AG04449 (cell line): ENCODE measurements around the gene PTMA.

ENCODE experiments used
- CTCF ChIA-PET: fragments of 350-600 bp; formaldehyde crosslinking; extraction: SDS; loops from one replicate; lab custom pipeline; 2021; ENCODE audit warnings: antibody characterized with exemption; lab: Yijun Ruan, JAX
- POLR2A ChIA-PET: fragments of 400-600, 350-600 bp; formaldehyde crosslinking; extraction: SDS; loops from one replicate; lab custom pipeline; 2020; ENCODE audit warnings: antibody characterized with exemption, inconsistent platforms; lab: Yijun Ruan, JAX
- DNase-seq: peaks from one replicate; pipeline ENCODE4 v3.0.0-alpha.2; 2010; ENCODE audit warnings: low read depth, low spot score
- H3K4me3 ChIP-seq: 2 replicates; pipeline ENCODE4 v1.5.1; 2011; ENCODE audit warnings: low read depth, mild to moderate bottlenecking, control low read depth, low read length
- CTCF ChIP-seq: IDR thresholded peaks from one replicate; pipeline ENCODE4 v1.5.1; 2011; ENCODE audit warnings: mild to moderate bottlenecking, moderate library complexity, low read length, control low read depth, inconsistent platforms; ENCODE audit not compliant: insufficient read depth; ENCODE audit errors: missing control alignments

PTMA gene

GRCh38 chr2:231751042-231751815 is 42.9 kb downstream of the PTMA start:
- no peak for DNase-seq
- POLR2A ChIA-PET, result no interaction called here
- TF ChIP-seq CTCF, result no peak
- no peak overlapping the region for H3K4me3 ChIP-seq
- CTCF ChIA-PET, result interaction anchor here (1.0 to 1.2 kb wide), 3 partner anchors 10 to 37 kb away, joined by 3 to 6 read pairs (median 5); no protein-coding TSS in a partner anchor

GRCh38 chr2:231752061-231752460 is 43.7 kb downstream of the PTMA start:
- ChIA-PET CTCF (interaction anchor here (1.1 to 1.2 kb wide), 2 partner anchors 9 to 37 kb away, joined by 3 to 6 read pairs; no protein-coding TSS in a partner anchor), POLR2A (no interaction called here)
- no peak for TF ChIP-seq CTCF

GRCh38 chr2:231761735-231762134 is 53.4 kb downstream of the PTMA start:
- TF ChIP-seq CTCF, result no peak
- no peak for DNase-seq
- H3K4me3 ChIP-seq, result no peak overlapping the region
- POLR2A ChIA-PET, result interaction anchor here (0.6 kb wide), 1 partner anchor 36 kb away, joined by 3 read pairs; no protein-coding TSS in a partner anchor
- CTCF ChIA-PET, result interaction anchor here (0.6 to 2.1 kb wide), 6 partner anchors 10 to 244 kb away, joined by 3 to 6 read pairs (median 4); no protein-coding TSS in a partner anchor

More at GRCh38 chr2:231752061-231752460, 43.7 kb downstream of the PTMA start:
- no peak overlapping the region for H3K4me3 ChIP-seq
- no peak for DNase-seq
